A549 treated with ZK216348 at 1 μM for 4 hours (cell line): ENCODE measurements around the gene ZIC2. TPM values are rescaled to one million over a fixed set of nuclear protein-coding genes. Genes with fewer than 3 reads are reported as not detected.

Source experiments
- total RNA-seq: library from RNA; stranded (reverse); fragments of 200-300 nt; extraction: Qiagen RNA extraction; gene quantifications from 5 replicates; pipeline ENCODE4 v1.2.3, GENCODE V29; 2022; ENCODE audit warnings: low read depth

ZIC2 gene
- 7.2 to 8.5 TPM (median 7.9 TPM) in 5 replicates for total RNA-seq

GRCh38 chr13:99981735-99982035 is at the start of gene ZIC2:
Gene ZIC2 (plus strand): TSS chr13:99981784. CDS start chr13:99982065, 281 bp downstream.

GRCh38 chr13:99971576-99972189 is 9.9 kb upstream of the ZIC2 start, which contains the start of gene ZIC5:
Gene ZIC5 (minus strand): TSS chr13:99971767. CDS start chr13:99971603, 164 bp downstream.

Other genes with a start within 250 kb of the ZIC2 start
- 2.4 to 3.8 TPM (median 2.6 TPM) in 5 replicates for gene ZIC5, start 10.0 kb upstream of the ZIC2 start, total RNA-seq
- 5.7 to 10.2 TPM (median 8.8 TPM) in 5 replicates for gene PCCA, start 107.3 kb downstream of the ZIC2 start, total RNA-seq